Ishikawa (cell line): Measurements from ENCODE around the gene GPR82.

Experiments used
- CREB1 ChIP-seq: IDR thresholded peaks from 2 replicates; pipeline ENCODE4 v1.6.1; 2012; ENCODE audit warnings: low read depth
- EGR1 ChIP-seq: IDR thresholded peaks from 2 replicates; pipeline ENCODE4 v1.6.1; 2012
- FOXM1 ChIP-seq: IDR thresholded peaks from 2 replicates; pipeline ENCODE4 v1.6.1; 2012; ENCODE audit warnings: low read depth, borderline replicate concordance
- MAX ChIP-seq: IDR thresholded peaks from 2 replicates; pipeline ENCODE4 v1.6.1; 2012
- NFIC ChIP-seq: IDR thresholded peaks from 2 replicates; pipeline ENCODE4 v1.6.1; 2012
- RAD21 ChIP-seq: IDR thresholded peaks from 2 replicates; pipeline ENCODE4 v1.6.1; 2012; ENCODE audit warnings: low read depth
- TAF1 ChIP-seq: IDR thresholded peaks from 2 replicates; pipeline ENCODE4 v1.6.1; 2012; ENCODE audit warnings: low read depth, mild to moderate bottlenecking
- TCF12 ChIP-seq: IDR thresholded peaks from 2 replicates; pipeline ENCODE4 v1.6.1; 2012; ENCODE audit warnings: low read depth
- ZBTB7A ChIP-seq: IDR thresholded peaks from 2 replicates; pipeline ENCODE4 v1.6.1; 2012; ENCODE audit warnings: low read depth
- TF ChIP-seq, protein P1 (sequence below): IDR thresholded peaks from 2 replicates; pipeline ENCODE4 v1.6.1; 2012; ENCODE audit warnings: low read depth, mild to moderate bottlenecking

GRCh38 chrX:41707218-41707617 is 16.8 kb upstream of the GPR82 start:
- no peak for TF ChIP-seq RAD21
- TF ChIP-seq, protein P1, sequence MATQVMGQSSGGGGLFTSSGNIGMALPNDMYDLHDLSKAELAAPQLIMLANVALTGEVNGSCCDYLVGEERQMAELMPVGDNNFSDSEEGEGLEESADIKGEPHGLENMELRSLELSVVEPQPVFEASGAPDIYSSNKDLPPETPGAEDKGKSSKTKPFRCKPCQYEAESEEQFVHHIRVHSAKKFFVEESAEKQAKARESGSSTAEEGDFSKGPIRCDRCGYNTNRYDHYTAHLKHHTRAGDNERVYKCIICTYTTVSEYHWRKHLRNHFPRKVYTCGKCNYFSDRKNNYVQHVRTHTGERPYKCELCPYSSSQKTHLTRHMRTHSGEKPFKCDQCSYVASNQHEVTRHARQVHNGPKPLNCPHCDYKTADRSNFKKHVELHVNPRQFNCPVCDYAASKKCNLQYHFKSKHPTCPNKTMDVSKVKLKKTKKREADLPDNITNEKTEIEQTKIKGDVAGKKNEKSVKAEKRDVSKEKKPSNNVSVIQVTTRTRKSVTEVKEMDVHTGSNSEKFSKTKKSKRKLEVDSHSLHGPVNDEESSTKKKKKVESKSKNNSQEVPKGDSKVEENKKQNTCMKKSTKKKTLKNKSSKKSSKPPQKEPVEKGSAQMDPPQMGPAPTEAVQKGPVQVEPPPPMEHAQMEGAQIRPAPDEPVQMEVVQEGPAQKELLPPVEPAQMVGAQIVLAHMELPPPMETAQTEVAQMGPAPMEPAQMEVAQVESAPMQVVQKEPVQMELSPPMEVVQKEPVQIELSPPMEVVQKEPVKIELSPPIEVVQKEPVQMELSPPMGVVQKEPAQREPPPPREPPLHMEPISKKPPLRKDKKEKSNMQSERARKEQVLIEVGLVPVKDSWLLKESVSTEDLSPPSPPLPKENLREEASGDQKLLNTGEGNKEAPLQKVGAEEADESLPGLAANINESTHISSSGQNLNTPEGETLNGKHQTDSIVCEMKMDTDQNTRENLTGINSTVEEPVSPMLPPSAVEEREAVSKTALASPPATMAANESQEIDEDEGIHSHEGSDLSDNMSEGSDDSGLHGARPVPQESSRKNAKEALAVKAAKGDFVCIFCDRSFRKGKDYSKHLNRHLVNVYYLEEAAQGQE = no peak
- no peak for TF ChIP-seq CREB1
- TF ChIP-seq FOXM1 = no peak
- no peak for TF ChIP-seq EGR1
- no peak for TF ChIP-seq TAF1
- no peak for TF ChIP-seq TCF12
- no peak for TF ChIP-seq NFIC
- no peak for TF ChIP-seq ZBTB7A
- TF ChIP-seq MAX = no peak
